ENCODE measurements around the gene HTRA2. TPM values are rescaled to one million over a fixed set of nuclear protein-coding genes. Genes with fewer than 3 reads are reported as not detected.

The HTRA2 gene
- total and polyA plus RNA-seq, 12 donors = 21.2 to 41.0 (median 25.6) TPM

- ATAC-seq = no peak
- Histone ChIP-seq H3K27me3 (peaks cover 2 to 56% (median 45%) of the 10 kb centered on the region in 7 donors), H3K27ac (peak overlapping the region; percentile 69 to 92 (median 86)), H3K36me3 (peaks cover 0 to 20% (median 3%) of the 10 kb centered on the region in 9 donors), H3K9me3 (no peaks in the 10 kb centered on the region), H3K4me1 (peaks cover 10 to 74% (median 56%) of the 10 kb centered on the region in 9 donors), H3K4me3 (peak overlapping the region; percentile 42 to 85 (median 67))
- no peak for DNase-seq
- no peak for TF ChIP-seq CTCF (IDR thresholded peaks at IDR 0.05)
- WGBS, 2 donors = 24% methylated on average over 45 of the region's 45 CpGs
- intact Hi-C loops (cut with DNase I) = loop anchor here in 4 of 10 donors (2.0 to 5.0 kb wide), 2 partner anchors 25 to 84 kb away; partner anchors contain the start of genes AUP1 (in 1 of the 4) and HTRA2 (in 1 of the 4)
These were observed 25.9 kb upstream of the HTRA2 start for GRCh38 chr2:74503506-74504475.

GRCh38 chr2:74504591-74504990, 25.1 kb upstream of the HTRA2 start:
- Histone ChIP-seq H3K27ac (peak overlapping the region in 2 of 10 donors; percentile 86 to 92), H3K36me3 (peaks cover 0 to 20% (median 3%) of the 10 kb centered on the region in 9 donors), H3K27me3 (peaks cover 0 to 56% (median 40%) of the 10 kb centered on the region in 7 donors), H3K4me3 (peak overlapping the region in 5 of 10 donors; percentile 61 to 85 (median 68)), H3K4me1 (peaks cover 8 to 66% (median 48%) of the 10 kb centered on the region in 9 donors), H3K9me3 (no peaks in the 10 kb centered on the region)
- intact Hi-C loops (cut with DNase I) = loop anchor here in 3 of 10 donors (5.0 kb wide), 1 partner anchor 83 kb away; no protein-coding TSS in a partner anchor
- no peak for DNase-seq
- WGBS, 2 donors = 92 to 93% methylated on average over 3 of the region's 3 CpGs
- TF ChIP-seq CTCF (IDR thresholded peaks at IDR 0.05) = no peak
- ATAC-seq = no peak

GRCh38 chr2:74505448-74506246, 24.1 kb upstream of the HTRA2 start:
- Histone ChIP-seq H3K36me3 (peaks cover 0 to 20% (median 3%) of the 10 kb centered on the region in 9 donors), H3K27me3 (peaks cover 0 to 56% (median 40%) of the 10 kb centered on the region in 7 donors), H3K9me3 (no peaks in the 10 kb centered on the region), H3K4me1 (peaks cover 8 to 60% (median 43%) of the 10 kb centered on the region in 9 donors), H3K4me3 (peak overlapping the region in 4 of 10 donors; percentile 5 to 71 (median 39)), H3K27ac (peak overlapping the region in 1 of 10 donors; percentile 97)
- intact Hi-C loops (cut with DNase I) = loop anchor here in 1 of 10 donors (2.0 kb wide), 1 partner anchor 23 kb away; the partner anchor contains the start of genes CCDC142 and TTC31
- DNase-seq = no peak
- 95 to 96% methylated on average over 14 of the region's 14 CpGs for WGBS, 2 donors
- no peak for ATAC-seq
- TF ChIP-seq CTCF (IDR thresholded peaks at IDR 0.05) = no peak
